GM13977 (cell line): ENCODE data around the gene RCOR1.

Source experiments
- DNase-seq: peaks from one replicate; pipeline ENCODE4 v3.0.0; 2012; ENCODE audit warnings: low spot score
- CTCF ChIP-seq: IDR thresholded peaks from 2 replicates; pipeline ENCODE4 v1.5.1; 2012; ENCODE audit warnings: mild to moderate bottlenecking, control low read depth; ENCODE audit not compliant: insufficient read depth; ENCODE audit errors: extremely low read depth, missing control alignments
- in situ Hi-C: fragments of 300-500 bp; cut with MboI; formaldehyde crosslinking; loops from one replicate; pipeline ENCODE4 v1.12.0; 2022; ENCODE audit warnings: low sequenced_read_pairs, low pct_unique_long_range_greater_than_20kb, mixed read lengths, inconsistent platforms; ENCODE audit not compliant: unreplicated experiment

The RCOR1 gene

GRCh38 chr14:102770147-102771123, 178.0 kb downstream of the RCOR1 start:
- in situ Hi-C loops: loop anchor here (10.0 kb wide), 1 partner anchor 144 kb away; no protein-coding TSS in a partner anchor
- no peak for TF ChIP-seq CTCF
- no peak for DNase-seq

- no peak for TF ChIP-seq CTCF
- in situ Hi-C loops: loop anchor here (10.0 kb wide), 1 partner anchor 144 kb away; no protein-coding TSS in a partner anchor
- no peak for DNase-seq
Observed at GRCh38 chr14:102771144-102771543, 178.7 kb downstream of the RCOR1 start.

DNA sequence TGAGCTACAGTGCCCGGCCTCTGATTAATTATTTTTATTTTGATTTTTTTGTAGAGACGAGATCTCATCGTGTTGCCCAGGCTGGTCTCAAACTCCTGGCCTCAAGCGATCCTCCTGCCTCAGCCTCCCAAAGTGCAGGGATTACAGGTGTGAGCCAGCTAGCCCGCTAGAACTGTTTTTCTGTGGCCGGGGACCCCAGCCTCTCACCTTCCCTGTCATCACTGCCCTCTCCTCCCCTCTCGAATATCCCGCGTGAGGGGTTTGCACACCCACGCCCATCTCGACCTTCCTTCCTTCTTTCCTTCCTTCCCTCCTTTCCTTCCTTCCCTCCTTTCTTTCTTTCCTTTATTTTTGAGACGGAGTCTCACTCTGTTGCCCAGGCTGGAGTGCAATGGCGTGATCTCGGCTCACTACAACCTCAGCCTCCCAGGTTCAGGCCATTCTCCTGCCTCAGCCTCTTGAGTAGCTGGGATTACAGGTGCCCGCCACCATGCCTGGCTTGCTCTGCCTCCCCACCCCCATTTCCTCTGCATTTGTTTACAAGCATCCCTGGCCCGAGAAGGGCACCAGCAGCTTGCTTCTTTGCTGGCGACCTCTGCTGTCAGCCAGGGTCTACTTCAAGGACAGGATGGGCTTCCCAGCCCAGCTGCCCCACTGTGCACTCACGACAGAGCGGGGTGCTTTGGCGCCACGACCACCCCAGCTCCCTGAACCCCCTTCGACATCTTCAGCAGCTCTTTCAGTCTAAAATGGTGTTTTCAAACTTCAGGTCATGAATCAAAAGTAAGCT, 180.5 kb downstream of the RCOR1 start:
- peak; percentile 63 for TF ChIP-seq CTCF
- no peak for DNase-seq
- in situ Hi-C loops: loop anchor here (10.0 kb wide), 1 partner anchor 142 kb away; no protein-coding TSS in a partner anchor

- TF ChIP-seq CTCF: peak; percentile 75
- DNase-seq: peak; percentile 89
- in situ Hi-C loops: loop anchor here (10.0 kb wide), 1 partner anchor 140 kb away; no protein-coding TSS in a partner anchor
Observed at GRCh38 chr14:102774391-102775153, 182.1 kb downstream of the RCOR1 start.

GRCh38 chr14:102775855-102776760, 183.7 kb downstream of the RCOR1 start:
- peak; percentile 67 for DNase-seq
- in situ Hi-C loops: loop anchor here (10.0 kb wide), 1 partner anchor 139 kb away; no protein-coding TSS in a partner anchor
- no peak for TF ChIP-seq CTCF
